ENCODE data around the gene ZNF438.

The ZNF438 gene

DNA sequence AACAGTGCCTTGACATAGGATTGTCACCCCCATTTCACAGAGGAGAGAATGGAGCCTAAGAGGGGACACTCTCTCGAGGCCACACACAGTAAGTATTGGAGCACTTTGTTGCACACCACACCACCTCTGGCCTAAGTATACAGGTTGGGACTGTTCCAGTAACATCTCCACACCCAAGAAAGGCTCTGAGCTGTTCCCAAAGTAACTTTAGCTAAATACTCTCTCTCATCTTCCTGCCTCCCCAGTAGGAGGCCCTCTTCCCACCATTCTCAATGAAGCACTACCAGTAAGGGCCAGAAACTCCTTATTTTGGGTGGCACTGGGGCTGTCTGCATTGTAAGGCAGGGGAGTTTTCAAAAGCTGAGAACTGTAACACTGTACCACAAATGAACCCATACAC, 189.5 kb downstream of the ZNF438 start:
- no peak overlapping the region for H3K27ac ChIP-seq
- TF ChIP-seq, protein P1, sequence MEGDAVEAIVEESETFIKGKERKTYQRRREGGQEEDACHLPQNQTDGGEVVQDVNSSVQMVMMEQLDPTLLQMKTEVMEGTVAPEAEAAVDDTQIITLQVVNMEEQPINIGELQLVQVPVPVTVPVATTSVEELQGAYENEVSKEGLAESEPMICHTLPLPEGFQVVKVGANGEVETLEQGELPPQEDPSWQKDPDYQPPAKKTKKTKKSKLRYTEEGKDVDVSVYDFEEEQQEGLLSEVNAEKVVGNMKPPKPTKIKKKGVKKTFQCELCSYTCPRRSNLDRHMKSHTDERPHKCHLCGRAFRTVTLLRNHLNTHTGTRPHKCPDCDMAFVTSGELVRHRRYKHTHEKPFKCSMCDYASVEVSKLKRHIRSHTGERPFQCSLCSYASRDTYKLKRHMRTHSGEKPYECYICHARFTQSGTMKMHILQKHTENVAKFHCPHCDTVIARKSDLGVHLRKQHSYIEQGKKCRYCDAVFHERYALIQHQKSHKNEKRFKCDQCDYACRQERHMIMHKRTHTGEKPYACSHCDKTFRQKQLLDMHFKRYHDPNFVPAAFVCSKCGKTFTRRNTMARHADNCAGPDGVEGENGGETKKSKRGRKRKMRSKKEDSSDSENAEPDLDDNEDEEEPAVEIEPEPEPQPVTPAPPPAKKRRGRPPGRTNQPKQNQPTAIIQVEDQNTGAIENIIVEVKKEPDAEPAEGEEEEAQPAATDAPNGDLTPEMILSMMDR (conservative IDR thresholded peaks at IDR 0.05) = no peak
- TF ChIP-seq ZFX (IDR thresholded peaks at IDR 0.05) = no peak

- no peak overlapping the region for H3K27ac ChIP-seq
- no peak for TF ChIP-seq ZFX (IDR thresholded peaks at IDR 0.05)
- TF ChIP-seq, protein P1 (conservative IDR thresholded peaks at IDR 0.05) = no peak
Observed at GRCh38 chr10:30840395-30841050, 191.1 kb downstream of the ZNF438 start.

DNA sequence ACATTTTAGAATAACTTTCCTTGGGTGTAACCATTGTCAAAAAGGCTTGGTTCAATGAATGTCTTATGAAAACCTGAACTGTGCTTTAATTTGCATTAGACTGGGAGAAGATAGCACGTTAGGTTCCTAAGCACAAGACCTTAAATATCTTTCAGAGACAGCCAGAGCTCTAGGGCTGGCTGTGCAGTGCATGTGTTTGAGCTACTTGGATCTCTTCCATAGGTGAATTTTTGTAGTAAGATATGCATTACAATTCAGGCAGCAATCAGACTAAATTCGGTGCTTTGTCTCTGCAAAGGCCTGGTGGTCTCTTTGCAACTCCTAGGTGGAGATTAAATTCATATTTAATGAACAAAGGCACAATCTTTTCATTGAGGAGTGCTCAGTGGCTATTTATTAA, 192.0 kb downstream of the ZNF438 start:
- no peak overlapping the region for H3K27ac ChIP-seq
- TF ChIP-seq, protein P1 (conservative IDR thresholded peaks at IDR 0.05) = no peak
- TF ChIP-seq ZFX (IDR thresholded peaks at IDR 0.05) = no peak

GRCh38 chr10:30836406-30836805, 195.3 kb downstream of the ZNF438 start:
- no peak overlapping the region for H3K27ac ChIP-seq
- TF ChIP-seq, protein P1 (conservative IDR thresholded peaks at IDR 0.05) = no peak
- TF ChIP-seq ZFX (IDR thresholded peaks at IDR 0.05) = no peak

GRCh38 chr10:30835146-30835545, 196.5 kb downstream of the ZNF438 start:
- TF ChIP-seq ZFX (IDR thresholded peaks at IDR 0.05) = no peak
- TF ChIP-seq, protein P1 (conservative IDR thresholded peaks at IDR 0.05) = no peak
- no peak overlapping the region for H3K27ac ChIP-seq

GRCh38 chr10:30834651-30835050, 197.0 kb downstream of the ZNF438 start:
- H3K27ac ChIP-seq = no peak overlapping the region
- no peak for TF ChIP-seq ZFX (IDR thresholded peaks at IDR 0.05)
- TF ChIP-seq, protein P1 (conservative IDR thresholded peaks at IDR 0.05) = no peak

DNA sequence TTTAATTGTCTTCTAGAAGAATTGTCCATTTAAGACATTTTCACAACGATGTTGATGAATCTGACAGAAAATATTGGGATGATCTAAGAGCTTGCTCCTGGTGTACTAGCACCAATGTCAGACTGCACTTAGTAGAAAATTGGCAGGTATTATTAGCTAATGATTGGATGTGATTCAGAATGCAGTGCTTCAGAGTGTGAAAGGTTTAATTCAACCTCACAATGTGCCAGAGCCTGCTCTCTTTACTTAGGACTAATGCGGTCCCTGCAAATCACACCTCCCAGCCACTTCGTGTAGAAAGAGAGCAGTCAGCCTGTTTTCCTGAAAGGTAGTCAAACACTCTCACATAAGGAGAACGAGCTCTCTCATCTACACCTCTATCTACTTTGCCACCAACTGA, 197.5 kb downstream of the ZNF438 start:
- H3K27ac ChIP-seq = no peak overlapping the region
- TF ChIP-seq, protein P1 (conservative IDR thresholded peaks at IDR 0.05) = no peak
- no peak for TF ChIP-seq ZFX (IDR thresholded peaks at IDR 0.05)
